HFF-Myc (cell line): ENCODE data around the gene RTP3.

Experiments
- DNase-seq: peaks from one replicate; pipeline ENCODE4 v3.0.0-alpha.2; 2011; ENCODE audit warnings: low read depth; ENCODE audit errors: extremely low read depth
- H3K4me3 ChIP-seq: replicated peaks from 2 replicates; pipeline ENCODE4 v1.5.1; 2011; ENCODE audit warnings: low read depth, mild to moderate bottlenecking, control low read depth, low read length
- TF ChIP-seq, protein P1 (sequence below): IDR thresholded peaks from 2 replicates; pipeline ENCODE4 v1.5.1; 2012; ENCODE audit warnings: mild to moderate bottlenecking, low read depth, low read length, control low read depth; ENCODE audit errors: missing control alignments

Gene RTP3

DNA sequence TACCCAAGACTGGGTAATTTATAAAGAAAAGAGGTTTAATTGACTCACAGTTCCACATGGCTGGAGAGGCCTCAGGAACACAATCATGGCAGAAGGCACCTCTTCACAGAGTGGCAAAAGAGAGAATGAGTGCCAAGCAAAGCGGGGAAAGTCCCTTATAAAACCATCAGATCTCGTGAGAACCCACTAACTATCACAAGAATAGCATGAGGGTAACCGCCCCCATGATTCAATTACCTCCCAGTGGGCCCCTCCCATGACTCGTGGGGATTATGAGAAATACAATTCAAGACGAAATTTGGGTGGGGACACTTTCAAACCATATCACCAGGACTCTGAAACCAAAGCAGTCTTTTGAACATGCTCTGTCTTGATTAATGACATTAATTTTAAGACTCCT, 7.0 kb downstream of the RTP3 start:
- no peak overlapping the region for H3K4me3 ChIP-seq
- DNase-seq: no peak
- TF ChIP-seq, protein P1, sequence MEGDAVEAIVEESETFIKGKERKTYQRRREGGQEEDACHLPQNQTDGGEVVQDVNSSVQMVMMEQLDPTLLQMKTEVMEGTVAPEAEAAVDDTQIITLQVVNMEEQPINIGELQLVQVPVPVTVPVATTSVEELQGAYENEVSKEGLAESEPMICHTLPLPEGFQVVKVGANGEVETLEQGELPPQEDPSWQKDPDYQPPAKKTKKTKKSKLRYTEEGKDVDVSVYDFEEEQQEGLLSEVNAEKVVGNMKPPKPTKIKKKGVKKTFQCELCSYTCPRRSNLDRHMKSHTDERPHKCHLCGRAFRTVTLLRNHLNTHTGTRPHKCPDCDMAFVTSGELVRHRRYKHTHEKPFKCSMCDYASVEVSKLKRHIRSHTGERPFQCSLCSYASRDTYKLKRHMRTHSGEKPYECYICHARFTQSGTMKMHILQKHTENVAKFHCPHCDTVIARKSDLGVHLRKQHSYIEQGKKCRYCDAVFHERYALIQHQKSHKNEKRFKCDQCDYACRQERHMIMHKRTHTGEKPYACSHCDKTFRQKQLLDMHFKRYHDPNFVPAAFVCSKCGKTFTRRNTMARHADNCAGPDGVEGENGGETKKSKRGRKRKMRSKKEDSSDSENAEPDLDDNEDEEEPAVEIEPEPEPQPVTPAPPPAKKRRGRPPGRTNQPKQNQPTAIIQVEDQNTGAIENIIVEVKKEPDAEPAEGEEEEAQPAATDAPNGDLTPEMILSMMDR: no peak

DNA sequence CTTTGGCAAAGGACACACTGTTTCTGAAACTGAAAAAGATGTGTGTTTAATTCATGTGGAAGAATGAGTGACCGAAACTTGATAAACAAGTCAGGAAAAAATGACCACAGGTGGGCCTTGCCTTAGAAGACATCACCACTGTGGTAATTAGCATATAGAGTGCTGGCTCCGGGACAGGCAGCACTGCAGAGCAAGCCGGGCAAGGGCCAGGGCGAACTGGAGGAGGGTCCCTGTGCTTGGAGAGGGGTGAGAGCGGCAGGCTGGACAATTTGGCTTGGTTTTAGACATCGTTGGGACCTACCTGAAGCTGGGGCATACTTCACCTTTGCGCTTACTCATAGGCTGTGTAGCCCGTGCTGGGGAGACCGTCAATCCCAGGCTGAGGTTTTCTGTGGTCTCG, 8.2 kb downstream of the RTP3 start:
- DNase-seq: no peak
- TF ChIP-seq, protein P1: no peak
- H3K4me3 ChIP-seq: no peak overlapping the region

DNA sequence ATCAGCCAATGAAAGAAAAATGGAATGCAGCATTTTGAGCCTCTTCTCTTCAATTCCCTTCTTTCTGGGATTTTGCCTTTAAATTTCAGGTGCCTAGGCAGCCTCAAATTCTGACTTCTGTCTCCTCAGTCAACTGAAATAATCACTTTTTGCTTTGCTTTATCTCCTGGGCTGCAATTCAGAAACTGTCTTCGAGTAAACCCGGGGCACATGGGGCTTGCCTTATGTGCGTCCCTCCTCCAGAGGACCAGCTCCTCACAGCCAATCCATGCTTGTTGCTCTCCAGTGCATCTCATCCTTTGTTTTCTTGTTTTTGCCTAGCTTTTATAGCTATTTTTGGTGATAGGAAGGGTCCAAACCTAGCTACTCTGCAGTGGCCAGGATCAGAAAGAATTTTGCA, 8.8 kb downstream of the RTP3 start:
- no peak overlapping the region for H3K4me3 ChIP-seq
- TF ChIP-seq, protein P1: no peak
- no peak for DNase-seq

DNA sequence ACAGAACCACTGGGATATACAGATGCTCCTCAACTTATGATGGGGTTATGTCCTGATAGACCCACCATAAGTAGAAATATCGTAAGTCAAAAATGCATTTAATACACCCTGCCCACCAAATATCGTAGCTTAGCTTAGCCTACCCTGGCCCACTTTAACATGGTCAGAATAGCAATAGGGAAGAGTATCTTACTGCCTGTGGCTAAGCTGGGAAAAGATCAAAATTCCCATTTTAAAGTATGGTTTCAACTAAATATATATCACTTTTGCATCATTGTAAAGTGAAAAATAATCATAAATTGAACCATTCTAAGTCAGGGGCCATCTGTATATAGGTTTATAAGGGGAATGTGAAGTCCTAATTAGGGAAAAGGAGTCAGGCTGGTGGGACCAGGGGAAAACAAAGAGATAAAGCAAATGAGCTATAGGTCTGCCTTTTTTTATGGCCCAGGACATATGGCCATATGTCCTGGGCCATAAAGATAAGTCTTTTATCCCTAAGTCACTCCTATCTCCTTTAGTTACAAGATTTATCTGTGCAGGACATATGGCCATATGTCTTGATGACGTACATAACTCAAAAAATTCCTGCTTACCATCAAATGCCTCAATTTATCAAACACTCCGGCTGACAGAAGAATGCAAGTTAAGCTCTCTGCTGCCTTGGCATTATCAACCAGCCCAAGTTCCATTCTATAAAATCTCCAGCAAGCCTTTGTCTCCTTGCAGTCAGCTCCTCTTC, 11.2 kb downstream of the RTP3 start:
- no peak for DNase-seq
- TF ChIP-seq, protein P1: no peak
- no peak overlapping the region for H3K4me3 ChIP-seq

DNA sequence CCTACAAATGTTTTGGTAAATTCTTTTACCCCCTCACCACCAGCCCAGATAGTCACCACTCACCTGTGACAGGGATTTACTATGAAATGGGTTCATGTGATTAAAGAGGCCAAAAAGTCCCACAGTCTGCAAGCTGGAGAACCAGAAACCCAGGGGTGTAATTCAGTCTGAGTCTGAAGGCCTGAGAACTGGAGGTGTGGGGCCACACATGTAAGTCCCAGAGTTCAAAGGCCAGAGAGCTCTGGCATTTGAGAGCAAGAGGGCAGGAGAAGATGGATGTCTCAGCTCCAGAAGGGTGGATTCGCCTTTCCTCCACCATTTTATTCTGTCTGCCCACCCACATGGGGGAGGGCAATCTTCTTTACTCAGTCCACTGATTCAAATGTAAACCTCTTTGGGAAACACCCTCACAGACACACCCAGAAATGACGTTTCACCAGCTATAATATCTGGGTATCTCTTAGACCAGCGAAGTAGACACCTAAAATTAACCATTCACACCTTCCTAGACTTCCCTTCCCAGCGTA, 11.9 kb downstream of the RTP3 start:
- H3K4me3 ChIP-seq: no peak overlapping the region
- TF ChIP-seq, protein P1: no peak
- no peak for DNase-seq

DNA sequence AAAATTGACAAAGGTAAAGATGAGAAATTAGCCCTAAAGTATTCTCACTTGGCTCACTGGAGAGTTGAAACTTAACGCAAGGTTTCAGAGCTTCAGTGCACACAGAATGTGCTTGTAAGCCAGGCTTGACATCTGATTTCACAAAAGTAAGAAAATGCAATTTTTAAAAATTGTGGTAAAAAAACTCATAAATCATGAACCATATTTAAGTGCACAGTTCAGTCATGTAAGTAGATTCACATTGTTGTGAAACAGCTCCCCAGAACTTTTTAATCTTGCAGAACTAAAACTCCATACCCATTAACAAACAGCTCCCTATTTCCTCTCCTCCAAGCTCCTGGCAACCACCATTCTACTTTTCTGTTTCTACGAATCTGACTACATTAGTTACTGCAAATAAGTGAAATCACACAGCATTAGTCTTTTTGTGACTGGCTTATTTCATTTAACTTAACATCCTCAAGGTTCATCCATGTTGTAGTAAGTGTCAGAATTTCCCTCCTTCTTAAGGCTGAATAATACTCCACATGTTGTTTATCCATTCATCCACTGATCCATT, 14.5 kb downstream of the RTP3 start:
- DNase-seq: no peak
- no peak overlapping the region for H3K4me3 ChIP-seq
- TF ChIP-seq, protein P1: no peak
